Stimulated activated CD4-positive, alpha-beta T cell treated with anti-CD3 and anti-CD28 coated beads, Interleukin-4, amount 100 ng/mL, for 24 hours (primary cell): ENCODE results near the gene AGXT.

Experiments used
- DNase-seq: peaks from one replicate; pipeline ENCODE4 v3.0.0-alpha.2; 2020

Gene AGXT

DNA sequence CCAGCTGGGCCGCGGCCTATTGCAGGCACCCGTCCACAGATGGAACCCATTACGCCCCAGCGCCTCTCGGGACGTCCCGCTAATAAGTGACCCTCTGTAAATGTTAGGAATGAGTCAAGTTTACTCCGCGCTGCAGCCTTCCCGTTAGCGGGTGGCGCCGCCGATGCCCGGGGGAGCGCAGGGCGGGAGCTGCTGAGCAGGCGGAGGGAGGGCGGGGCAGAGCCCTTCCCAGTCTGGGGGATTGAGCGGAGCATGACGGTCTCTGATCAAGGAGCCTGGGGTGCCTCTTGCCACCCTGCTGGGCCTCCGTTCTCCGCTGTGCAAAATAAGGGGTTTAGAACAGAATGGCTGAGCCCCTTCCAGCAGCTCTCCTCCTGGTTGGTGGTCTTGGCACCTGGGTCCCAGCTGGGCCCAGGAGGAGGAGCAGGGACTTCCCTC, 48.0 kb downstream of the AGXT start:
- no peak for DNase-seq

DNA sequence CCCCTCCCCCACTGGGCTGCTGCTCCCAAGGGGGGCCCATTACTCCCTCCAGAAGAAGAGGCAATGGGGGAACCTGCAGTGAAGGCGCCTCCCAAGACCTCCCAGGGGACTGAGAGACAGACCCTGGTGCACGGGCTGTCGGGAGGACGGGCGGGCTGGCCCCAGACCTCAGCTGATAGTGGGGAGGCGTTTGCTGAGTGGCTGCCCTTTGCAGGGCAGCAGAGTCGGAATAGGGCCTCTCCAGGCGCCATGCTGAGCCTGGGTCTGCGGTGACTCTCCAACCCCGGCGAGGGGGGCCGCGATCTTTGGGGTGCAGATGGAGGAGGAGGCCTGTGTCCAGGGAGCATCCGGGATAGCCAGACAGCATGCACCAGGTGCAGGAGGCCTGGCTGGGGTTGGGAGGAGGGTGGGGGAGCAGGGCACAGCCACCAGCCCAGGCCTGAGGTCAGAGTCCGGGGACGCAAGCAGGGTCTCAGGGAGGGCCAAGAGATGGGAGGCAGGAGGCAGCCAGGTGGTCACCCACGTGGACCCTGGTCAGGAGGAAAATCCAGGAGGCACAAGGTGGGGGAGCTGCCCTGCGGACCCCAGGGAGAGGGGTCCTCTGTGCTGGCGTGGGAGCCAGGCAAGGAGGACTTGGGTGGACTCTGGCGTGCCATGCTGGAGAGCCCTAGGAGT, 48.5 kb downstream of the AGXT start:
- no peak for DNase-seq

DNA sequence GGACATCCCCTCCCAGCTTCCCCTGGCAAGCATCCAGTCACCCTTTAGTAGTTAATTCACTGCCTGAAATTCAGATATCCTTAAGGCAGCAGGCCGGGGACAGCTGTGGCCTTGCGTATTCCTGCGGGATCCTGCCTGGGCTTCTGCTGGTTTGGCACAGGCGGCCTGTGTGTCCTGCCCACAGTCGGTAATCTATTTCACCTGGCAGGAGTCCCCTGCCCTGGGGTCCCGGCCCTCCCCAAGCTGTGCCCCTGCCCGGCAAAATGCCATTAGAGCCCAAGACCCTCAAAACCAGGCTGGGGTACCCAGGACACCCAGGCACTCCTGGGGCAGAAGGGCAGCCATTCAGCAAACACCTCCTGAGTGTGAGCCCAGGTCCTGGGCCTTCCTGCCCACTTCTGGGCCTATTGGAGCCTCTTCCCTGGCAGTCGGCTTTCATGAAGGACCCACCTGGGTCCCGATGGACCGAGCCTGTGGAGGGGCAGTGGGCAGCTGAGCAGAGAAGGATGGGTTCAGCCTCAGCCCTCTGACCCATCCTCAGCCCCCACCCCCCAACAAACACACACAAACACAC, 49.1 kb downstream of the AGXT start:
- DNase-seq: no peak

DNA sequence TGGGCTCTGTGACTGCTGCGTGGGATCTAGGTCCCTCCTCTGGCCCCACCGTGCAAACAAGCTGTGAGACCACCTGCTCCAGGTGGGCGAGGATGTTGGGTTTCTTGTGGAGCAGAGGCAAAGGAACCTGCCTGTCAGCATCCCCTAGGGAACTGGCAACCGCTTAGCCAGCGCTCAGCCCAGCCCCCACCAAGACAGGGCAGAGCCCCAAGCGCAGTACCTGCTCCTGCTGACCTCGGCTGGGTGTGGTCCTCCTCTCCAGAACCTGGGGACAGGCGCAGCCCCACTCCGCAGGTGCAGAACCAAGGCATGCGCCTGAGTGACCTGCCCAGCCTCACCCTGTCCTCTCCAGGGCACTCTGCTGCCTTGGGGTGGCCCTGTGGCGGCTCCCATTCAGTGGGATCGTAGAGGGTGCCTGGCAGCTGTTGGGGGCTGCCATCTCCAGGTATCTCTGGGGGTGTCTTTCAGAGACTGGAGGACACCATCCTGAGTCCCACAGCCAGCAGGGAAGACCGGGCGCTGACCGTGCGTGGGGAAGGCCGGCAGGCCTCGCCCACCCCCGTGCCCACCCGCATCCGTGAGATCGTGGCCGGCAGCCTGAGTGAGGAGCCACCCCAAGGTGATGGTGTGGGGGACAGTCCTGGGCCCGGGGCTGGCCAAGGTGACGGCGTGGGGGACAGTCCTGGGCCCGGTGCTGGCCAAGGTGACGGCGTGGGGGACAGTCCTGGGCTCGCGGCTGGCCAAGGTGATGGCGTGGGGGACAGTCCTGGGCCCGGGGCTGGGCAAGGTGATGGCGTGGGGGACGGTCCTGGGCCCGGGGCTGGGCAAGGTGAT, 49.9 kb downstream of the AGXT start:
- DNase-seq: no peak

DNA sequence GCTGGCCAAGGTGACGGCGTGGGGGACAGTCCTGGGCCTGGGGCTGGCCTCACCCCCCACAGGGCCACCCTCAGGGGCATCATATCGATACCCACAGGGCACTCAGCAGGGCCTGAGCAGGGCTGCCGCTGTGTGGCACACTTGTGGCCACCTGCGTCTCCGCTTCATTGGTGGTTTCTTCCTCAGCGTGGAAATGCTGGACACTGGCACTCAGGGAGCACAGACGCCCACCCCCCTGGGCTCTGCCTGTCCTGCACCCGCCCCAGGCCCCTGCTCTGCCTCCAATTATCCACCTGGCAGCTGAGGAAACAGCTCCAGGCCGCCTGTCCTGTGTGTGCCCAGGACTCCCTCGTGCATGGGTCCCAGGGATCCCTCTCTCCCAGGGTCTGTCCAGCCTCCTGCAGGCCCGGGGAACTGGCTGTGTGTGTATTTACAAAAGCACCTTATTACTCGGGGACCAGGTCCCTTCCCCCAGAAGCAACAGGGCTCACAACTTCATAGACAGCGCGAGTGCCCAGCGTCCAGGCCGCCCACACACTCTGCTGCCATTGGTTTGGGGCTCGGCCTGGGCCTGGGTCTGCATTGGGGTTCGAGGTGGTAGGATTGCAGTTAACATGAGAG, 50.6 kb downstream of the AGXT start:
- DNase-seq: no peak

DNA sequence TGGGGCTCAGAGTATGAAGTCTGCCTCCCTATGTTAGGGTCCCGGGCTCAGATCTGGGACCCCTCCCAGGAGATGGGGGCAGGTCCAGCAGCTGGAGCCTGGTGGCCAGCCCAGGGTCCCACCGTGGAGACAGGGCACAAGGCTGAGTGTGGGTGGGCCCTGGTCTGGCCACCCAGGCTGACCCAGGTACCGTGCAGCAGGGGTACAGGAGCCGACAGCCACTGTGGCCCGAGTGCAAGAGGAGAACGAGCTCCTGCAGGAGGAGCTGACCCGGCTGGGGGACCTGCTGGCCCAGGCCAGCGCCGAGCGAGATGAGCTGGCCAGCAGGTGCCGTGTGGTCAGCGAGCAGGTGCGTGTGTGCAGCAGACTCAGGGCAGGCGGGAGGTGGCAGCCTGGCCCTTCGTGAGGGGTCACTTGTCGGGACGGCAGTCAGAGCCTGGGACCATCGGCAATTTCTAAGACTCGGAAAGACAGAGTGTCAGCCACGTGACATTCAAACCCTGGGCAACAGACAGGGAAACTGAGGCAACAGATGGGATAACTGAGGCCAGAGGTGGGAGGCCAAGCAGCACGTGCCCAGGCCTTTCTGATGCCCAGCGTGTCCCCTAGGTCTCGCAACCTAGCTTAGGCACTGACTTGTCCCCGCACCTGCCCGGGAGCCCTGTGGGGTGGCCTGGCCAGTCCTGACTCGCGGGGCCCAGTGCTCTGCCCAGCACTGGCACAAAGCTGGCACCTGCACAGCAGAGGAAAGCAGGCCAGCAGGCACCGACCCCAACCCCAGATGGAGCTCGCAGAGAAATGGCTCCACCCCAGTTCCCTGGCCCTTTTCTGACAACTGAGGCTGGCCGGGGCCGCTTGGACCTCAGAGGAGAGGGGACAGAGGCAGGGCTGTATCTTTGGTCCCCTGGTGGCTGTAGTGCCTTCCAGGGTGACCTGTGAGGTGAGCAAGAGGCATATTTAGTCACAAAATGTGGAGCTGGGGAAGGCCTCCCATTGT, 51.5 kb downstream of the AGXT start:
- no peak for DNase-seq

DNA sequence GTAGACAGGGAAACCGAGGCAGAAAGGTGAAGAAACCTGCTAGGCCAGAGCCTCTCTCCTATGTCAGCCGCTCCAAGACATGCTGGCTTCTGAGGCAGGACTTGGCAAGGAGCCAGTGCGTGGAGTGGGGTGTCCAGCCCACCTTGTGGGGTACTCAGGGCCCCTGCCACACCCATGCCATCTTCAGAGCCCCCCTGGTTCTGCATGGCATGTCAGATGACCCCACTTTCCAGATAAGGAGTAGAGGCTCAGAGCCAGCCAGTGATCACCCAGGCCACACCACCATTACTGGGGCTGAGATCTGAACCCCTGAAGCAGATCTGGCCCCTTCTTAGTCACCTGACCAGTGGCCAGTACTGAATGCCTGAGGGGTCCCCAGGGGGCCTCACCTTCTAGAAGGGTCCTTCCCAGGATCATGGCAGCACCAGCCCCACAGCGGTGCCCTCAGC, 52.2 kb downstream of the AGXT start:
- DNase-seq: no peak

DNA sequence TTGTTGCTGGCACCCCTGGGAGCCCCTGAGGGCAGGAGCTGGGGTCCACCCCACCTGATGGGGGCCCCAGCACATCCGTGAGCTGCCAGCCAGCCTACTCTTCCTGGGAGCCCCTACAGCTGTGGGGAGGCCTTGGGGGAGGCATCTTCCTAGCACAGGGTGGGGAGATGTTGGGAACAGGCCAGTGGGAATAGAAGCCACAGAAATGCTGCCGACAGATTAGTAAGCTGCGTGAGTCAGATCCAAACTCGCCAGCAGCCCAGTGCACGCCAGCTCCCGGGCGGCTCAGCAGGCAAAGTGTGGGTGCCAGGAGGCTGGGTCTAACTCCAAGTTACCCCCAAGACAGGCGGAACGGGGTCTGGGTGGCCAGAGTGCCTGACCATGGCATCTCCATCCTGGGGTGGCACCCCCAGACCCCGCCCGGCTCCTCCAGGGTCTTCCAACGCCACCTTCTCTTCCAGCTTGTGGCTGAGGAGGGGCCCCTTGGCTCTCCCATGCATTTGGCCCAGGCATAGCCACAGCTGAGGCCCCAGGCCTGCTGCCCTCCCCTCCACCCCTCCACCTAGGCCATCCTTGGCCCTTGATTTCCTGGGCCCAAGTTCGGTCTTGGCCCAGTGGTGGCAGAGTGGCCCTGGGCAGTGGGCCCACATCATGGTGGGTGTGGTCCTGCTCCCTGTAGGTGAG, 52.8 kb downstream of the AGXT start:
- no peak for DNase-seq

DNA sequence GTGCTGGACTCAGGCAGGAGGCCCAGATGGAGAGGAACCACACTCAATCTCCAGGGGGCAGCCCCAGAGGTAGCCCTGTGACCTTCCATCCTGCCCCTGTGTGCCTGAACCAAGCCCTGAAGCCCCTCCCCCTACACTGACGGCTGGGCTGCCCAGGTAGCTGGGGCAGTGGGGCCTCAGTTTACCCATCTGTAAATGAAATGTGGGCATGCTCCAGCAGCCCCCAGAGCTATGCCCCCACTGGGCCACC, 53.3 kb downstream of the AGXT start:
- no peak for DNase-seq

DNA sequence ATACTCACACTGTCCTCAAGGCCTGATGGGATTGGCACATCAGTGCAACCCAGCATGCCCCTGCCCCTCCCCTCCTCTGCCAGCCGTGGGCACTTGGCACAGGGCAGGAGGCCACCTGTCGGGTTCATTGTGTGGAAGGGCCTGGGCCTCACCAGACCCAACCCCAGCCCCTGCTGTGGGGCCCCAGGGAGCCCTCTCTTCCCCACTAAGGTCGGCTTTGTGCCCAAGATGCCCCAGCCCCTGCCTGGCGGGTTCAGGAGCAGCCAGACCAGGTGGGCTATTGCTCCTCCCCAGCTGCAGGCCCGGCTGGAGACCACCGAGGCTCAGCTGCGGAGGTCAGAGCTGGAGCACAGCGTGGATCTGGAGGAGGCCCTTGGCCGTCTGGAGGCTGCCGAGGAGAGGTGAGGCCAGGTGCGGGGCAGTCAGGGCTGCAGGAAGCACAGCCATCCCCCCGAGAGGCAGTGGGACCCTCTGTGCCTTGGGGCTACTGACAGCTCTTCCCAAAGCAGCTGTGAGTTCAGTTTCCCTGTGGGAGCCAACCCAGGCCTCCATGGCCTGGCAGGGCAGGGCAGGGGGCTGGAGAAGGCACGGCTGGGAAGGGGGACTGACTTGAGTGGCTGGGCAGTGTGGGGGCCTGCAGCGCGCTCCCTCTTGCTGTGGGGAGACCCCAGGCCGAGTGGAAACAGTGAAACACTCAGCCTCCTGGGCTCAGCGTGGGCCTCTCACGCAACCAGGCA, 53.8 kb downstream of the AGXT start:
- no peak for DNase-seq

DNA sequence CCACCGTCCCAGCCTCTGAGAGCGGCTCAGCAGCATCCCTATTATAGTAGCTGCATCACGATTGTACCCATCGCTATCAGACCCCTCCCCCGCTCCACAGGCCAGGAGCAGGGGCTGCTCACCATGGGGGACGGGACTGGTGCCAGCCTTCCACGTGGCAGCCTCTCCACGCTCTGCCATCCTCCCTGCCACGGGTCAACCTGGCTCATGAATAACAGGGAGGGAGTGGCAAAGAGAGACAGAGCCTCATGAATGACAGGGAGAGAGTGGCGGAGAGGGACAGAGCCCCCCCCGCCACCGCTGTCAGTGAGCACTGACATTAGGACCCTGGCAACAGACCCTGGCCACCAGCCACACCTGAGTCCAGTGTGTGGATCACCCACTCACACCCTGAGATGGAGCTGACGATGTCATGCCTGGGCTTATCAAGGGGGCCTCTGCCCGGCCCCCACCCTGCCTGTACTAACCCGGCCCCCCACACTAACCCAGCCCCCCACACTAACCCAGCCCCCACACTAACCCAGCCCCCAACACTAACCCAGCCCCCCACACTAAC, 54.4 kb downstream of the AGXT start:
- DNase-seq: no peak

DNA sequence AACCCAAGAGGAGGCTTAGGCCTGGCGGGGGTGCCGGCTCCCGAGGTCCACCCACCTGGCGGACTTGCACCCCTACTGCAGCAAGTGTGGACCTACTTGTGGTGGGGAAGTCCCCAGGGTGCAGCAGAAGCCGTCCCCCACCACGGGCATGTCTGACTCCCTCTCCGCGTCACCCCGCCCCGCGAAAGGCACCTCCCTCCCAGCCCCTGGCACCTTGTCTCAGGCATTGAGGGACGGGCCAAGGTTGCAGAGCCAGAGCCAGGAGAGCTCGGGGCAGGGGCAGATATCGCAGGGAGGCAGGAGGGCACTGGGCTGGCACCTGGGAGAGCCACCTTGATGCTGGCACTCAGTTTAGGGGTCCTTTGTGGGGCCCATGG, 56.6 kb downstream of the AGXT start:
- no peak for DNase-seq

DNA sequence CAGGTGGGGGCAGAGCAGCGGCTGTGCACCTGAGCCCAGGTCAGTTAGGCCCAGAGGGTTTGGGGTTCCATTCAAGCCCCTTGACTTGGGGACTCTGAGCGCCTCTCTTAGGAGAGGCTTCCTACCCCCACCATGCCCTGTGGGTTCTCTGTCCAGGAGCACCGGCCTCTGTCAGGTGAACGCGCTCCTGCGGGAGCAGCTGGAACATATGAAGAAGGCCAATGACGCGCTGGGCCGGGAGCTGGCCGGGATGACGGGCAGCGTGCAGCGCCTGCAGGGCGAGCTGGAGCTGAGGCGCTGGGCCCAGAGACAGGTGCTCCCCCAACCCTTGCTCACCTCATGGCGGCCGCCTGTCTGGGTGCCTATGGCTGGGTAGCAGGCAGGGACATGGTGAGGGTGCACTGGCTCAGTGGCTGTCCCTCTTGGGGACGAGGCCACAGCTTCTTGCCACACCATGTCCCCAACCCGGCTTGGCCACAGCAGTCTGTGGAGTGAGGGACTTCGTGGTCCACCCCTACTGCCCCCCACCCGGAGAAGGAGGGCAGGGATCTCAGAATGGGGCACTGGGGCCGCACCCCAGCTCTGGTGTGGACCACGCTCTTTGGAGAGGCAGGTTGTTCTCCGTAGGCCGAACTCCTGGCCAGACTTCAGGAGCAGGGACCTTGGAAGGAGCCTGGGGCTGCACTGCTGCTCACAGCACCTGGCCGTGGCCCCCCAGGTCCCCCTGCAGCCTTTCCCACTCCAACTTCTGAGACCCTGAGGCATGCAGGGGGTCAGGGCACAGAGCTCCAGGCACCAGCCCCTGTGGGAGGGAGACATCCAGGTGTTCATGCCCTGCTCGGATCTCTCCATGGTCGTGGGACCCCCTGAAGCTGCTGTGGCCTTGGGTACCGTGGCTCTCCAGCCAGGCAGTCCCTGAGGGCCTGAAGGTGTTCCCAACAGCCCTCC, 57.2 kb downstream of the AGXT start:
- DNase-seq: no peak

DNA sequence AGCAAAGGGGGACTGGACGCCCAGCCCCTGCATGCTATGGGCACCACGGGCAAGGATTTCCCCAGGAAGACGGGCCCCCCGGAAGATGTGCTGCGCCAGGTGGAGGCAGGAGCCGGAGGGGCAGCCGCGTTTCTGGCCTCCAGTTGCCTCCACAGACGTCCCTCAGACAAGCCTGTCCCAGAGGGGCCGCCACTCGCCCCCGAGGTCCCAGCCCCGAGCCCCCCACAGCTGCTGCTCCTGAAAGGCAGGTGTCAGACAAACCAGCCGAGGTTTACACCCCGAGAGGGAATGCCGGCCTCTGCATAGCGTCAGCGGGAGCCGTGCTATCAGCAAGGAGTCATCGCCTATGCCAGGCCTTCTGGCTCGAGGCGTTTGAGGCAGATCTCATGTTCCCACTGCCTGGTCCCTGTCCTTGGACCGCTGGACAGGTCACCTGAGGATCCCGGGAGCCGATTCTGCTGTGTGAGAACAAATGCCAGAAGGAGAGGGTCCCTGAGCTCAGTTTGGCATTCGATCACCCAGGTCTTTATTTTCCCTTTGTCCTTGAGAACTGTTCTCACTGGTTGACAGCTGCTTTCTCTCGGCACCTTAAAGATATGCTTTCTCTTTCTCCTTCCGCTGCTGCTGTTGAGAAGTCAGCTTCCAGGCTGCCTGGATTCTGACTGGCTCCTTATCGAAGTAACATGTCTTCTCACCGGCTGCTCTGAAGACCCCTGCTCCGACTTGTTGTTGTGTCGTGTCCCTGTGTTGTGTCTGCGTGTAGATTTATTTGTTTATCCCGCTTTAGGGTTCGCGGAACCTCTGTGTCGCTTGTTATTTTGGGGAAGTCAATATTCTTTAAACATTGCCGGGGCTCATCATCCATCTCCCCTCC, 58.1 kb downstream of the AGXT start:
- no peak for DNase-seq

DNA sequence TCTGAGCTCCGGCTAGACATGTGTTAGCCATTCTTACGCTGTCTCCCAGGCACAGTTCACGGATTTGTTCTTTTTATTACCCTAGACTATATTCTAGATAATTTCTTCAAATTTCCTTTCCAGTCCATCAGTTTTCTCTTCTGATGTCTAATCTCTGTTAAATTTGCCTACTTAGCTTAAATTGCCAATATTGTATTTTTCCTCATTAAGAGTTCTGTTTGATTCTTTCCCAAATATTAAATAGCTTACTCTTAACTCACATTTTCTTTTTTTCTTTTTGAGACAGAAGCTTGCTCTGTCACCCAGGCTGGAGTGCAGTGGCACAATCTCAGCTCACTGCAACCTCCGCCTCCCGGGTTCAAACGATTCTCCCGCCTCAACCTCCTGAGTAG, 58.8 kb downstream of the AGXT start:
- no peak for DNase-seq

DNA sequence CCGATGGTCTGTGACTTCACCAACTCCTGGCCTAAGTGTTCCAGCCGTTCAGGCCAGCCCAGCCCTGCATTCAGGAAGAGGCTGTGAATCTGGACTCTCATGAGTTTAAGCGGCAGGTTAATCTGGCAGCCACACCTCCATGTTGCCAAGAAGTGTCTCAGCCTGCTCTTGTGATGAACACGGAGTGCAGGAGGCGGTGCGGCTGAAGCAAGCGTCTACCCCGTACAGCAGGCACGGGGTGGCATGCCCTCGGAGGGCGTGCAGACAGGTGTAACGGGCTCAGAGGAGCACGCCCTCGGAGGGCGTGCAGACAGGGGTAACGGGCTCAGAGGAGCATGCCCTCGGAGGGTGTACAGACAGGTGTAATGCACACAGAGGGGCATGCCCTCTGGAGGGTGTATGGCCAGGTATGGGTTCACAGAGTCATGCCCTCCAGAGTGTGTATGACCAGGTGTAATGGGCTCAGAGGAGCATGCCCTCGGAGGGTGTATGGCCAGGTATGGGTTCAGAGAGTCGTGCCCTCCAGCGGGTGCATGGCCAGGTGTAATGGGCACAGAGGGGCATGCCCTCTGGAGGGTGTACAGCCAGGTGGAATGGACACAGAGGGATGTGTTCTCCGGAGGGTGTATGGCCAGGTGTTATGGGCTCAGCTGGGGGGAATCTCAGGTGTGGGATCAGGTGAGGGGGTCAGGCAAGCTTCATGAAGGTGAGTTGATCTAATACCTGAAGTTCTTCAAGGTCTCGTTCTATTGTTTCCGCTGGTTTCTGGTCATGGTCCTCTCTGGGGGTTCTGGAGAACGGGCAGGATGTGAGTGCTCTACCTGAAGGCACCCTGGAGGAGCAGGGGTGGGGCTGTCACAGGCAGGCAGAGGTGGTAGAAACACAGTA, 60.1 kb downstream of the AGXT start:
- no peak for DNase-seq

DNA sequence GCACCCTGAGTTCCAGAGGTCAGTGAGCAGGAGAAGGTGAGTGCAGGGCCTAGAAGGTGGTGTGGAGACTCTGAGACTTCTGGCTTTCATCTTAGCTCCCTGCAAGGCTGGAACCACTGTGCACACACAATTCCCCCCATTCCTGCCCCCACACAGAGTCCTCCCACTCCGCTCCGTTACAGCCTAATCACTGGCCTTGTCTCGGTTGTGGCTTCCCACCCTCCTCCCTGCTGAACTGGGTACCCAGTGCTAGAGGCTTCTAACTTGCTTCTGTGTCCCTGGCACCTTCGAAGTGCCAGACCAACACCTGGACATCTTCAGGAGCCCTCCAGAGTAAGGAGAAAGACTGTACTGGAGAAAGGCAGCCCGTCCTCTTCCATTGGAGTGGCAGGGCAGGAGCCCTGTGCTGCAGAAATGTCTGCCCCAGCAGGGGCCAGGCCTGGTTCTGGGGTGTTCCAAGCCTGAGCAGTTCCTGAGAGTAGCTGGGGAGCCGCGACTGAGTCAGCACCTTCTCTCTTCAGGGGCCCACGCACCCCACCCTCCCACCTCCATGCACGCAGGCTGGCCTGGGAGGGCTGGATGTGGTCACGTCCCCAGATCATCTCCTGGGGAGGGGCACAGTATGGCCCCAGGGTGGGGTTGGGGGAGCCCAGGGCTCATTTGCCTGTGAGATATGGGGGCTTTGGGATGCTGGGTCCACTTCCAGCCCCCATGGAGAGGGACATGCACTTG, 60.9 kb downstream of the AGXT start:
- no peak for DNase-seq
